Bronchial epithelial cell (primary cell): ENCODE data around the gene PPP2R3B. TPM values are rescaled to one million over a fixed set of nuclear protein-coding genes. Genes with fewer than 3 reads are reported as not detected.

Experiments
- DNase-seq: peaks from one replicate; pipeline ENCODE4 v3.0.0-alpha.2; 2010; ENCODE audit warnings: low read depth
- FAIRE-seq: peaks from 2 replicates; lab custom pipeline; 2011; peaks lifted over from hg19 to GRCh38; lab: Jason Lieb, UNC
- H3K27me3 ChIP-seq: 2 replicates; pipeline ENCODE4 v1.5.1; 2011; ENCODE audit warnings: low read length; ENCODE audit not compliant: control insufficient read depth, insufficient read depth
- H3K36me3 ChIP-seq: 2 replicates; pipeline ENCODE4 v1.5.1; 2011; ENCODE audit warnings: low read length; ENCODE audit not compliant: control insufficient read depth, insufficient read depth
- H3K4me3 ChIP-seq: 2 replicates; pipeline ENCODE4 v1.5.1; 2011; ENCODE audit warnings: mild to moderate bottlenecking, low read depth, low read length, control low read depth
- CTCF ChIP-seq: IDR thresholded peaks from 2 replicates; pipeline ENCODE4 v1.5.1; 2011; ENCODE audit warnings: mild to moderate bottlenecking, moderate library complexity, low read length, control low read depth, inconsistent platforms; ENCODE audit not compliant: insufficient read depth, severe bottlenecking
- total RNA-seq: library from RNA; depleted of rRNA; stranded (reverse); fragments of >200 nt; gene quantifications from 2 replicates; pipeline ENCODE4 v1.2.1, GENCODE V29; 2014

Gene PPP2R3B
- total RNA-seq, 1 donor from 2014 or later: 11.8 TPM

GRCh38 chrX:358651-359143, 28.0 kb downstream of the PPP2R3B start:
- Histone ChIP-seq H3K4me3 (no peak overlapping the region), H3K36me3 (peaks cover 2% of the 10 kb centered on the region), H3K27me3 (no peaks in the 10 kb centered on the region)
- no peak for TF ChIP-seq CTCF
- DNase-seq (no peak), FAIRE-seq (no peak)

GRCh38 chrX:357693-358471, 28.8 kb downstream of the PPP2R3B start:
- DNase-seq (peak; percentile 14), FAIRE-seq (no peak)
- Histone ChIP-seq H3K27me3 (no peaks in the 10 kb centered on the region), H3K36me3 (peaks cover 2% of the 10 kb centered on the region), H3K4me3 (no peak overlapping the region)
- TF ChIP-seq CTCF: no peak

- Histone ChIP-seq H3K27me3 (no peaks in the 10 kb centered on the region), H3K36me3 (peaks cover 2% of the 10 kb centered on the region), H3K4me3 (no peak overlapping the region)
- no peak for FAIRE-seq
- DNase-seq: no peak
- no peak for TF ChIP-seq CTCF
Measured at GRCh38 chrX:357035-357692, 29.5 kb downstream of the PPP2R3B start.

GRCh38 chrX:356385-357034, 30.2 kb downstream of the PPP2R3B start:
- no peak overlapping the region for H3K4me3 ChIP-seq
- DNase-seq: no peak
- TF ChIP-seq CTCF: no peak
- peaks cover 2% of the 10 kb centered on the region for H3K36me3 ChIP-seq
- no peaks in the 10 kb centered on the region for H3K27me3 ChIP-seq
- no peak for FAIRE-seq

- no peak for FAIRE-seq
Measured at GRCh38 chrX:355329-356050, 31.2 kb downstream of the PPP2R3B start.

More at GRCh38 chrX:355329-356050, 31.2 kb downstream of the PPP2R3B start:
- no peak for TF ChIP-seq CTCF
- no peaks in the 10 kb centered on the region for H3K27me3 ChIP-seq
- H3K36me3 ChIP-seq: peaks cover under 1% of the 10 kb centered on the region
- DNase-seq: no peak
- no peak overlapping the region for H3K4me3 ChIP-seq
